ENCODE results near the gene MRPL33. TPM values are rescaled to one million over a fixed set of nuclear protein-coding genes. Genes with fewer than 3 reads are reported as not detected.

Gene MRPL33
- total and polyA plus RNA-seq, 2 of the 13 experiments (the other 11 are each of a cell fraction or from before 2014, with no cell fraction given): 69.7 to 218 TPM

GRCh38 chr2:27756544-27757498 lies 14.7 kb upstream of the MRPL33 start (continued):
- TF ChIP-seq REST (IDR thresholded peaks at IDR 0.05; ENCODE audit: borderline replicate concordance in 1 of 2, low read depth in 1 of 2, low read length in 2 of 2) (no peak), PRMT3 (CRISPR knock-in tag; IDR thresholded peaks at IDR 0.05; ENCODE audit: borderline replicate concordance, low read depth) (no peak), GATAD1 (CRISPR knock-in tag; IDR thresholded peaks at IDR 0.05) (0 out of 2 replicates have a peak, but pooled peaks have one; percentile 33), MIER2 (CRISPR knock-in tag; IDR thresholded peaks at IDR 0.05) (no peak), XBP1 (CRISPR knock-in tag; IDR thresholded peaks at IDR 0.05) (no peak), SKIL (CRISPR knock-in tag; IDR thresholded peaks at IDR 0.05; ENCODE audit: borderline replicate concordance) (peak; percentile 21; the same call in 1 of the 2 replicates), ARHGAP35 (CRISPR knock-in tag; IDR thresholded peaks at IDR 0.05; ENCODE audit: borderline replicate concordance) (no peak), SSRP1 (CRISPR knock-in tag; IDR thresholded peaks at IDR 0.05) (no peak), PCBP2 (optimal IDR thresholded peaks at IDR 0.05; ENCODE audit: low read depth, low read length, poor library complexity, severe bottlenecking) (no peak), ZNF703 (CRISPR knock-in tag; IDR thresholded peaks at IDR 0.05; ENCODE audit: borderline replicate concordance) (no peak), RFX1 (IDR thresholded peaks at IDR 0.05) (no peak), NFIC (IDR thresholded peaks at IDR 0.05; ENCODE audit: low read length) (no peak), HHEX (CRISPR knock-in tag; IDR thresholded peaks at IDR 0.05) (no peak), ZNF274 (CRISPR knock-in tag; IDR thresholded peaks at IDR 0.05) (no peak), E2F2 (CRISPR knock-in tag; IDR thresholded peaks at IDR 0.05; ENCODE audit: borderline replicate concordance) (no peak)
- TF ChIP-seq, protein P1, sequence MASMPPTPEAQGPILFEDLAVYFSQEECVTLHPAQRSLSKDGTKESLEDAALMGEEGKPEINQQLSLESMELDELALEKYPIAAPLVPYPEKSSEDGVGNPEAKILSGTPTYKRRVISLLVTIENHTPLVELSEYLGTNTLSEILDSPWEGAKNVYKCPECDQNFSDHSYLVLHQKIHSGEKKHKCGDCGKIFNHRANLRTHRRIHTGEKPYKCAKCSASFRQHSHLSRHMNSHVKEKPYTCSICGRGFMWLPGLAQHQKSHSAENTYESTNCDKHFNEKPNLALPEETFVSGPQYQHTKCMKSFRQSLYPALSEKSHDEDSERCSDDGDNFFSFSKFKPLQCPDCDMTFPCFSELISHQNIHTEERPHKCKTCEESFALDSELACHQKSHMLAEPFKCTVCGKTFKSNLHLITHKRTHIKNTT (CRISPR knock-in tag; IDR thresholded peaks at IDR 0.05): no peak
- TF ChIP-seq, protein P2, sequence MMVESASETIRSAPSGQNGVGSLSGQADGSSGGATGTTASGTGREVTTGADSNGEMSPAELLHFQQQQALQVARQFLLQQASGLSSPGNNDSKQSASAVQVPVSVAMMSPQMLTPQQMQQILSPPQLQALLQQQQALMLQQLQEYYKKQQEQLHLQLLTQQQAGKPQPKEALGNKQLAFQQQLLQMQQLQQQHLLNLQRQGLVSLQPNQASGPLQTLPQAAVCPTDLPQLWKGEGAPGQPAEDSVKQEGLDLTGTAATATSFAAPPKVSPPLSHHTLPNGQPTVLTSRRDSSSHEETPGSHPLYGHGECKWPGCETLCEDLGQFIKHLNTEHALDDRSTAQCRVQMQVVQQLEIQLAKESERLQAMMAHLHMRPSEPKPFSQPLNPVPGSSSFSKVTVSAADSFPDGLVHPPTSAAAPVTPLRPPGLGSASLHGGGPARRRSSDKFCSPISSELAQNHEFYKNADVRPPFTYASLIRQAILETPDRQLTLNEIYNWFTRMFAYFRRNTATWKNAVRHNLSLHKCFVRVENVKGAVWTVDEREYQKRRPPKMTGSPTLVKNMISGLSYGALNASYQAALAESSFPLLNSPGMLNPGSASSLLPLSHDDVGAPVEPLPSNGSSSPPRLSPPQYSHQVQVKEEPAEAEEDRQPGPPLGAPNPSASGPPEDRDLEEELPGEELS (CRISPR knock-in tag; IDR thresholded peaks at IDR 0.05): no peak
- TF ChIP-seq, protein P3, sequence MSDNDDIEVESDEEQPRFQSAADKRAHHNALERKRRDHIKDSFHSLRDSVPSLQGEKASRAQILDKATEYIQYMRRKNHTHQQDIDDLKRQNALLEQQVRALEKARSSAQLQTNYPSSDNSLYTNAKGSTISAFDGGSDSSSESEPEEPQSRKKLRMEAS (IDR thresholded peaks at IDR 0.05): peak; percentile 54; the same call in 1 of the 2 replicates
